ENCODE results near the gene CRISPLD2.
"Not testable (repeated sequence)": the region's sequence is repeated elsewhere in the genome, so short reads cannot be mapped to it uniquely, and the experiment has no call there.

The CRISPLD2 gene

DNA sequence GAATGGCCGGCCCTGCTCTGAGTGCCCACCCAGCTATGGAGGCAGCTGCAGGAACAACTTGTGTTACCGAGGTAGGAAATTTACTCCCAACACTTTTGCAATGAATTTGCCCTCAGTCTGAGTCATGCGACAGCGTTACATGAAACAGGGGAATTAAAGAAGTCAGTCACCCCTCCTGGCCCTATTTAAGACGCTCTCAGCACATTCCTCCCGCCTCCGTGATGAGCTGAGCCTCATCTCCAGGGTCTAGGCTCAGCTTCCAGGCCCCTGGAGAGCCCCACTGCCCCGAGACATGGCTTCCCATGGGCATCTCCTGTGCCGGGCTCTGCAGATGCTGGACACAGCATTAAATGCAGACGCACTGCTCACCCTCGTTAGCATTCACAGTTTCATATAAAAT is 35.0 kb downstream of the CRISPLD2 start:
- H3K27ac ChIP-seq = no peak overlapping the region
- TF ChIP-seq ZFX (IDR thresholded peaks at IDR 0.05; ENCODE audit: borderline replicate concordance) = no peak
- TF ChIP-seq, protein P1, sequence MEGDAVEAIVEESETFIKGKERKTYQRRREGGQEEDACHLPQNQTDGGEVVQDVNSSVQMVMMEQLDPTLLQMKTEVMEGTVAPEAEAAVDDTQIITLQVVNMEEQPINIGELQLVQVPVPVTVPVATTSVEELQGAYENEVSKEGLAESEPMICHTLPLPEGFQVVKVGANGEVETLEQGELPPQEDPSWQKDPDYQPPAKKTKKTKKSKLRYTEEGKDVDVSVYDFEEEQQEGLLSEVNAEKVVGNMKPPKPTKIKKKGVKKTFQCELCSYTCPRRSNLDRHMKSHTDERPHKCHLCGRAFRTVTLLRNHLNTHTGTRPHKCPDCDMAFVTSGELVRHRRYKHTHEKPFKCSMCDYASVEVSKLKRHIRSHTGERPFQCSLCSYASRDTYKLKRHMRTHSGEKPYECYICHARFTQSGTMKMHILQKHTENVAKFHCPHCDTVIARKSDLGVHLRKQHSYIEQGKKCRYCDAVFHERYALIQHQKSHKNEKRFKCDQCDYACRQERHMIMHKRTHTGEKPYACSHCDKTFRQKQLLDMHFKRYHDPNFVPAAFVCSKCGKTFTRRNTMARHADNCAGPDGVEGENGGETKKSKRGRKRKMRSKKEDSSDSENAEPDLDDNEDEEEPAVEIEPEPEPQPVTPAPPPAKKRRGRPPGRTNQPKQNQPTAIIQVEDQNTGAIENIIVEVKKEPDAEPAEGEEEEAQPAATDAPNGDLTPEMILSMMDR (IDR thresholded peaks at IDR 0.05) = no peak

DNA sequence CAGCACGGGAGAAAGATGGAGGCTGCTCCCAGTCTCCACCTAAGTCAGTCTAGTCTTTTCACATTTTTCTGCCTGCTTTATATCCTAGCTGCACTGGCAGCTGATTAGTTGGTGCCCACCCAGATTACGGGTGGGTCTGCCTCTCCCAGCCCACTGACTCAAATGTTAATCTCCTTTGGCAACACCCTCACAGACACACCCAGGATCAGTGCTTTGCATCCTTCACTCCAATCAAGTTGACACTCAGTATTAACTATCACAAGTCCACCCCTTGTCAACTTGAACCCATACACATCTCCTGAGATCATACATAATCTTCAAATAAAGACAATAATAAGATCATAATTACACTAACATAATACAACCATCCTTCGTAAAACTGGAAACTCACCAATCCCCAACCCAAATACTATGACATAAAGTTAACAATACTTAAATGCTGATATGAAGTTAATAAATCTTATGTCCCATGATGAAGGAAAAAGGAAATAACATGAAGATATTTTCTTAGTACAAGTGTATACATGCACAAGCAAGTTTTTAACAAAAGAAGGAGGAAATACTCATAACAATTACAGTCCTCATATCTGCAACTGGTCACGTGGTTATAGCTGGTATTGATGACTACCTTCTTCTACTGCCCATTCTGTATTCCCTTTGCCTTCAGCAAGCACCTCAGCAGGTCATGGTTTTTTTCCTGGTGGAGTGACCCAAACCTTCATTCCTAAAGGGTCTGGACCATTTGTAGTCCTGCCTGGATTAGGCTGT is 35.8 kb downstream of the CRISPLD2 start:
- not testable (repeated sequence) for H3K27ac ChIP-seq

- not testable (repeated sequence) for H3K27ac ChIP-seq
These were observed 36.4 kb downstream of the CRISPLD2 start for GRCh38 chr16:84856203-84856581.

DNA sequence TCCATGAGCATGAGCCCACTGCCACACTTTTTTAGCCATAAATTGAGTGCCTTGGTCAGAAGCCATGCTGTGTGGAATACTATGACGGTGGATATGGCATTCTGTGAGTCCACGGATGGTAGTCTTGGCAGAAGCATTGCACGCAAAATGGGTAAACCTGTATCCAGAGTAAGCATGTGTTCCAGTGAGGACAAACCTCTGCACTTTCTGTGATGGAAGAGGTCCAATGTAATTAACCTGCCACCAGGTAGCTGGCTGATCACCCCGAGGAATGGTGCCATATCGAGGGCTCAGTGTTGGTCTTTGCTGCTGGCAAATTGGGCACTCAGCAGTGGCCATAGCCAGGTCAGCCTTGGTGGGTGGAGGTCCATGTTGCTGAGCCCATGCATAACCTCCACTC is 37.0 kb downstream of the CRISPLD2 start:
- not testable (repeated sequence) for H3K27ac ChIP-seq

GRCh38 chr16:84859681-84860080 is 39.9 kb downstream of the CRISPLD2 start:
- TF ChIP-seq, protein P1 (IDR thresholded peaks at IDR 0.05) = no peak
- no peak for TF ChIP-seq ZFX (IDR thresholded peaks at IDR 0.05; ENCODE audit: borderline replicate concordance)

GRCh38 chr16:84860383-84860782 is 40.6 kb downstream of the CRISPLD2 start:
- no peak overlapping the region for H3K27ac ChIP-seq
- TF ChIP-seq ZFX (IDR thresholded peaks at IDR 0.05; ENCODE audit: borderline replicate concordance) = no peak
- TF ChIP-seq, protein P1 (IDR thresholded peaks at IDR 0.05) = no peak

More at GRCh38 chr16:84859681-84860080, 39.9 kb downstream of the CRISPLD2 start:
- H3K27ac ChIP-seq = no peak overlapping the region

DNA sequence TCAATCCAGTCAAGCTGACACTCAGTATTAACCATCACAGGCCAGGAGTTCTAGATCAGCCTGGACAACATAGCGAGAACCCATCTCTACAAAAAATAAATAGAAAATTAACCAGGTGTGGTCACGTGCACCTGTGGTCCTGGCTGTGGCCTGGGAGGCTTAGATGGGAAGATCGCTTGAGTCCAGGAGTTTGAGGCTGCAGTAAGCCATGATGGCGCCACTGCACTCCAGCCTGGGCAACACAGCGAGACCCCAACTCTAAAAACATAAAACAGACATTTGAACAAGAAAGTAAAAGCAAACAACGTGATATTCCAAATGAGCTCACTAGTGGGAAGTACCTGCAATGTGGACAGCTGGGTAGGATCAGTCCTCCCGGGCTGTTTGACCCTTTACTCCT is 41.9 kb downstream of the CRISPLD2 start:
- no peak for TF ChIP-seq ZFX (IDR thresholded peaks at IDR 0.05; ENCODE audit: borderline replicate concordance)
- TF ChIP-seq, protein P1 (IDR thresholded peaks at IDR 0.05) = no peak
- no peak overlapping the region for H3K27ac ChIP-seq

DNA sequence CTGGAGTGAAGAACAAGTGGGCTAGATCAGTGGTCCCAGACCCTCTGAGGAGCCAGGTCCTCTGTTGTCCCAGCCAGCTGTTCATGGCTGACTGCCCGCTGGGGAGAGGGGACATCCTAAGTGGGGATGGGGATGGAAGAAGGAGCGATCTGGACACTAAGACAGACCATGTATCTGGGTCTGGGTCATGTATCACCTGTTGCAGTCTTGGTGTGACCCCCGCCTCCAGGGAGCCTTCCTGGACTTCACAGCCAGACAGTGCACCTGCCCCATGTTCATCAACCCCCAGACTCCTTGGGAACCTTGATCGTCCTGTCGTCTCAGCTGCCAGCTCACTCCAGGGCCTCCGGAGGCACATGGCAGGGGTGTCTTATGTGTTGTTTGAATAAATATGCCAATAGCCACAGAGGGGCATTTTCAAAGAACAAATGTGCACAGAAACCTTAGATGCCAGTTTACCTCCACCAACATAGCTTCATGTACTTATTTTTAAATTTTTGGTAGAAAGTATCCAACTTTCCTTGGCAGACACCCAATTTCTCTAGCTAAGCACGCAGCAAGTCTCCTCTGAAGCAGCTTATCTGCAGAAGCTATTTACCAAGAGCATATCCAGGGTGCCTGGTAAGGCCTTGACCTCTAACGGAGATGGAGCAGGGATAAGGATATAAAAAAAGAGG is 43.2 kb downstream of the CRISPLD2 start:
- H3K27ac ChIP-seq = no peak overlapping the region
- no peak for TF ChIP-seq ZFX (IDR thresholded peaks at IDR 0.05; ENCODE audit: borderline replicate concordance)
- TF ChIP-seq, protein P1 (IDR thresholded peaks at IDR 0.05) = no peak

DNA sequence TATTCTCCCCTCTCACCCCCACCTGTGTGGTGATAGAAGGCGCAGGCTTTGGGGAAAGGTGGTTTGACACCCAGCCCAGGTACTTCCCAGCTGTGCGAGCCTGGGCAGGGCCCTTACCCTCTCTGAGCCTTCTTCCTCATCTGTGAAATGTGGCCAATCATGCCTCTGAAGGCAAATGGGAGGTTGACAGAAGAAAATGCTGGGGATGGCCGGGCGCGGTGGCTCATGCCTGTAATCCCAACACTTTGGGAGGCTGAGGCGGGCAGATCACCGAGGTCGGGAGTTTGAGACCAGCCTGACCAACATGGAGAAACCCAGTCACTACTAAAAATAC is 43.7 kb downstream of the CRISPLD2 start:
- no peak overlapping the region for H3K27ac ChIP-seq
- TF ChIP-seq, protein P1 (IDR thresholded peaks at IDR 0.05) = no peak
- TF ChIP-seq ZFX (IDR thresholded peaks at IDR 0.05; ENCODE audit: borderline replicate concordance) = no peak

Measured in 22Rv1 (cell line).